DMS114 treated with DMSO at 0.1 percent for 48 hours (cell line): ENCODE measurements around the gene FICD.

Experiments used
- DNase-seq: peaks from one replicate; lab custom pipeline; 2025; ENCODE audit not compliant: unreplicated experiment; lab: John Stamatoyannopoulos, UW

The FICD gene

GRCh38 chr12:108498136-108498535 is 16.9 kb upstream of the FICD start:
- no peak for DNase-seq

GRCh38 chr12:108502922-108503321 is 12.2 kb upstream of the FICD start:
- no peak for DNase-seq

DNA sequence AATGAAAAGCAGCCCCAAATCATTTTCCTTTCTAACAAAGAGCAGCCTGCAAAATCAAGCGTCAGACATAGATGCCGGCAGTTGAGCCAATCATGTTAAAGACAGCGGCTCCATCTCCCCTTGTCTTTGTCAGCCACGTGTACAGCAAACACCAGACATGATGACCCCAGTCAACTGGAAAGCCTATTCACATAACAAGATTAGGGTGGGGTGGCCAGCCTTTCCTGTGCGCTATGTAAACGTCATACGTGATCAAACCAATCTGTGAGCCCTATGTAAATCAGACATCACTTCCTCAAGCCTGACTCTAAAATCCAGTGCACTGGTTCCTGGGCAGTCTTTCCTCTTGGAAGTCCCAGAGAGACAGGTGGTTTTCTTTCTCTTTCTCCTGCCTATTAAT is 9.9 kb upstream of the FICD start:
- no peak for DNase-seq

- DNase-seq: no peak
These were observed 7.0 kb upstream of the FICD start for GRCh38 chr12:108507971-108508642.

- no peak for DNase-seq
These were observed 5.3 kb upstream of the FICD start for GRCh38 chr12:108509806-108510205.

GRCh38 chr12:108510836-108511235 is 4.2 kb upstream of the FICD start:
- DNase-seq: no peak

GRCh38 chr12:108511633-108512540 is 3.2 kb upstream of the FICD start:
- peak; percentile 75 for DNase-seq

DNA sequence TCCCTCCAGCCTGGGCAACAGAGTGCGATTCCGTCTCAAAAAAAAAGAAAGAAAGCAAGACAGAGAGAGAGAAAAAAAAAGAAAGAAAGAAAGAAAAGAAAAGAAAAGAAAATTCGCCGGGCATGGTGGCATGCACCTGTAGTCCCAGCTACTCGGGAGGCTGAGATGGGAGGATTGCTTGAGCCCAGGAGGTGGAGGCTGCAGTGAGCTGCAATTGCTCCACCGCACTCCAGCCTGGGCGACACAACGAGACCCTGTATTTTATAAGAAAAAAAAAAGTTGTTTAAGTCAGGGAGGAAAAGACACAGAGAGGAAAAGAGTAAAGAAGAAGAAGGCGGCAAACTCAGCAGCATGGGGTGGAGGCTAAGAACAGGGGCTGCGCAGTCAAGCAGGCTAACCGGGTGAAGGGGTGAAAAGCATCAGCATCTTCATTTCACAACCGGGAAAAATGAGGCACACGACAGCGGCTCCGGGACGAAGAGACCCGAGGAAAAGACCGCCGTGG is 557 bp upstream of the FICD start:
- DNase-seq: no peak

DNA sequence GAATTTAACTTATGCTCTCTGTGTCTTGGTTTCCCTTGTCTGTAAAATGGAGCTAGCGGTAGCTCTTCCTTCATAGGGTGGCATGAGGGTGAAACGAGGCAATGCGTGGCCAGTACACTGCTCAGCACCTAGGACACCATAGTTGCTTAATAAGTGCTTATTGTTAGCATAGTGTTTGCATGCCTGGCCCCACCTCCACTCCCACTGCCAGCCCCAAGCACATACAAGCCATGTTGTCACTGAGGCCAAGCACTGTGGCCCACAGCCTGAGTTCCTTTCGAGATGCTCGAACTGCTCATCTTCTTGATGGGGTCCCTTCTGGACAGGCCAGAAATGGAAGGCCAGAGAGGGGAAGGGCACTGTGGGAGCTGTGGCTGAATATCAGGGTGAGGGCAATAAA is 839 bp downstream of the FICD start:
- no peak for DNase-seq

- DNase-seq: peak; percentile 26
These were observed 1.6 kb downstream of the FICD start for GRCh38 chr12:108516511-108517275.

DNA sequence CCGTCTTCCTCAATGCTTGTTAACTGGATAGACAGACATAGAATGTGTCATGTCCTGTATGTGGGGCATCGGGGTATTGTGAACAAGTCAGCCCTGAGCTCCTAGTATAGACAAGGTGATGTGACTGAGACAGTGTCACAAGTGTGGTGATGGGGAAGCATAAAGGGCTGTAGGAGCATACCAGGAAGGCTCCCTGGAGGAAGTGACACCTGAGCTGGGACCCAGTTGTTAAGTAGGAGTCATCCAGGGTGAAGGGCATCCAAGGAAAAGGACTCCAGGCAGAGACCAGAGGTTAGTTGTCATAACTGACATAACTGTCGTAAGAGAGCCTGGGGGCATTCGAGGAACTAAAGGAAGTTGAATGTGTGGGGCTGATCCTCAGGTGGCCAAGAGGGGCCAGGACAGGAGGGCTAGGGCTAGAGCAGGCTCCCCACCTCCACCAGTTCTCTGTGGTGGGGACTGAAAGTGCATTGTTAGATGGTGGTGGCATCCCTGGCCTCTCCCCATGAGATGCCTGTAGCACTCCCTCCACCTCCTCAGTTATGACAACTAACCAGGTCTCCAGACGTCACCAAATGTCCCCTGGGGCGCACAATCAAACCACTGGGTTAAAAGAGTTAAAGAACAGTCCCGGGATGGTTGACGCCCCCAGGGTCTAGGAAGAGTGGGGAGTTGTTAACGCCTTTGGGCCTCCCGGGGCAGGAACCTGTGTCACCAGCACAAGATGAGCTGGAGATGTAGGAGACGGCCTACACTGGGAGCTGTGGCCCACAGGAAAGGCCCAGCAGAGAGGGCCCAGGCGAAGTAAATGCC is 2.4 kb downstream of the FICD start:
- no peak for DNase-seq

- DNase-seq: no peak
These were observed 3.1 kb downstream of the FICD start for GRCh38 chr12:108518101-108518715.

- no peak for DNase-seq
These were observed 3.8 kb downstream of the FICD start for GRCh38 chr12:108518716-108519496.

- DNase-seq: no peak
These were observed 4.5 kb downstream of the FICD start for GRCh38 chr12:108519558-108519957.

DNA sequence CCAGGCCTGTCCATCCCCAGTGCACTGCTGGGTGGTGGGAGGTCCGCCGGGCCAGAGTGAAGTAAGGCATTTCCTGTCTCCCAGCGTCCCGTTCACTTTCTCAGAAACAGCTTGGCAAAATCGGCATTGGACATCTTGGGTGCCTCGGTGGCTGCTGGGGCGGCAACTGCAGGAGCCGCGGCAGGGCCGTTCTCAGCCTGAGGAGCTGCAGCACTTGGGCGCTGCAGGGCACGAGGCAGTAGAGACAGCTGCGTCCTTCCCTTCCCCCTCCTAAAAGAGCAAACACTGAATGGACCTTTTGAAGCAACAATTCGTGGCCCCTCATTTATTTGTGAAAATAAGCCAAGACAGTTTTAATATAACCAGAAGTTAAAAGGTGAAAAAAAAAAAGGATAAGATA is 8.3 kb downstream of the FICD start:
- no peak for DNase-seq

DNA sequence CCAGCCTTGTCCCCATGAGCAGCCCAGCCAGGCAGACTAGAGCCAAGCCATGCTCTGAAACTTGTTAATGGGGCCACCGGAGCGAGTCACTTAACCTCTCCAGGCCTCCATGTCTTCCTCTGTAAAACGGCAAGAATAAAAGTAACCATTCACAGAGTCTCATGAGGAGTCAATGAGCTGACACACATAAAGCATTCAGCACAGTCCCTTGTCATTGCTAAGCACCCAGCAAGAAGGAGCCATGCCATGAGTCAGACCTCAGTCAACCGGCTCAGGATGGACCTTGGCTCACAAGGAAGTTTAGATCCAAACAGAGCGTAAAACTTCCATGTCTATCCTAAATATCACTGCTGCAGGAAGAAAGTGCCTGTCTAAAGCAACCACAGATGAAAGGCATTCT is 10.6 kb downstream of the FICD start:
- no peak for DNase-seq

GRCh38 chr12:108526482-108527165 is 11.5 kb downstream of the FICD start:
- no peak for DNase-seq

GRCh38 chr12:108527166-108527496 is 12.1 kb downstream of the FICD start:
- no peak for DNase-seq

GRCh38 chr12:108530161-108530560 is 15.1 kb downstream of the FICD start:
- DNase-seq: no peak
